ENCODE measurements around the gene CYLC2.

Gene CYLC2, protein sequence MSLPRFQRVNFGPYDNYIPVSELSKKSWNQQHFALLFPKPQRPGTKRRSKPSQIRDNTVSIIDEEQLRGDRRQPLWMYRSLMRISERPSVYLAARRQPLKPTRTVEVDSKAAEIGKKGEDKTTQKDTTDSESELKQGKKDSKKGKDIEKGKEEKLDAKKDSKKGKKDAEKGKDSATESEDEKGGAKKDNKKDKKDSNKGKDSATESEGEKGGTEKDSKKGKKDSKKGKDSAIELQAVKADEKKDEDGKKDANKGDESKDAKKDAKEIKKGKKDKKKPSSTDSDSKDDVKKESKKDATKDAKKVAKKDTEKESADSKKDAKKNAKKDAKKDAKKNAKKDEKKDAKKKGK

DNA sequence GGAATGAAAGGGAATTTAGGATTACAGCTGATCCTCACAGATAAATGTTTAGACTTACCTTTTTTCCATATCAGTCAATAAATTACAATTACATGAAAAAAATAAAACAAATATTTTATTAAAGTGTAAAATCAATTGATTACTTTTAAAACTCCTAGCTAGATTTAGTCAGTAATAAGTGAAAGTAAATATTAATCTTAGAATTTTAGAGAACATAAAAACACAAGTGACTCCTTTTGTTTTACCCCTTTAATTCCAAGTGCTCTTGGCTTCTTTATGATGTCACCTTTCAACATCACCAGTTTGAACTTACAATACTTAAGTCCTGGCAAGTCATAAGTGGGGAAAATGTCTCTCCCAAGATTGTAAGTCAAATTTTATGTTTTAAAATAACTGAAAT lies at the start of gene CYLC2:
Gene CYLC2, plus strand, starts transcription at position 301 of the 400 bp plus-strand sequence. Its CDS starts 48 bp downstream, at position 349.
- DNase-seq = no peak

DNA sequence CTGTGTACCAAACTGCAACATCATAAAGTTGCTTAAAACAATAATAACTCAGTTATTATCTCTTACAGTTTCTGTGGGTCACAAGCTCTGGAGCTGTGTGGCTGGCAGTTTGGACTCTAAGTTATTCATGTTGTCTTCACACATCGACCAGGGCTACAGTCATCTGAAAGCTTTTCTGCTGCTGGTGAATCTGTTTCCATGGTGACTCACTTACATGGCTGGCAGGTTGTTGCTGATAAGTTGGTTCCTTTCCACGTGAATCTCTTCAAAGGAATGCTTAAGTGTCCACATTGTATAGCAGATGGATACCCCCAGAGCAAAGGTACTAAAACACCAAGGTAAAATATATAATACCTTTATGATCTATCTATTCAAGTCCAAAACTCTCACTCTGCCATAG lies 44.8 kb upstream of the CYLC2 start:
- no peak for DNase-seq

- no peak for DNase-seq
Observed at GRCh38 chr9:102966999-102967398, 28.1 kb upstream of the CYLC2 start.

DNA sequence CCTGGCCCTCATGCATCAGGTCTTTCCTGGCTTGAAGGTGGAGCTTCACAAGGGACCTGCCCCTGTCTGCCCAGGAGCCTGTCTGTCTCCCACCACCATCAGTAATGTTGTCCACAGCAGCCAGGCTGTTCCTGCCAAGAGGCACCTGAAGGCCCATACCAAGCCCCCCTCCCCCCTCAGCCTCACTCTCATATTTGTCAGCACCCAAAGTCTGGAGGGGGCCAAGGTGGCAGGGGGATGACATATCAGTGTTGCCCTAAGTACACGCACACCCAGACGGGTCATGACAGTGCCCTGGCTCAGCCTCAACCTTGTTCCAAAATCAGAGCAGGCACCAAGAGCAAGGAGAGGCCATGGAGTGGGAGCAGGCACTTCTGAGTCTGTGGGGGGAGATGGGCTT lies 27.2 kb upstream of the CYLC2 start:
- no peak for DNase-seq

DNA sequence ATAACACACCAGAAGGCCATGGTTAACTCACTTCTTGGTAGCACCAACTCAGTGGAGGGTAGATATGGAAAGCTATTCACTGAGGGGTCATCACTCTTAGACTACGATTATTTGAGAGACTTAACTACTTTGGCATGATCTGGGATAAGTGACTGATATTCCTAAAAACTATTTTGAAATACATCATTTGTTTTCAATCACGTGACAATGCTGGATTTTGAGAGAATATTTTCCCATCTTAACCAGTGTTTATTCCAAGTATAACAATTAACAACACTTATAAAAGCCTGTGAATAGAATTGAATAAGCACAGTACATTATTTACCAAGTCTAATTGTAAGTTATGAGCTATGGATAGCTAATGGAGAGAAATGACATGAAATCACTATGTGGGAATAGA lies 22.4 kb upstream of the CYLC2 start:
- DNase-seq = no peak

DNA sequence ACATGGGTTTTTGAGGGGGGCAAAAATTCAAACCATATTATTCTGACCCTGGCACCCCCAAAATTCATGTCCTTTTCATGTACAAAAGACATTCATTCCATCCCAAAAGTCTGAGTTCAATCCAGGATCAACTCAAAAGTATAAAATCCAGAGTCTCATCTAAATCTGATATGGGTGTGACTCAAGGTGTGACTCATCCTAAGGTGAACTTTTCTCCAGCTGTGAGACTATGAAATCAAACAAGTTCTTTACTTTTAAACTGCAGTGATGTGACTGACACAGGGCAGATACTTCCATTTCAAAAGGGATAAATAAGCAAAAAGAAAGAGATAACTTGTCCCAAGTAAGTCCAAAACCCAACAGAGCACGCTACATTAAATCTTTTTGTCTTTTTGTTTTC lies 20.6 kb upstream of the CYLC2 start:
- DNase-seq = no peak

- no peak for DNase-seq
Observed at GRCh38 chr9:102975251-102975650, 19.9 kb upstream of the CYLC2 start.

DNA sequence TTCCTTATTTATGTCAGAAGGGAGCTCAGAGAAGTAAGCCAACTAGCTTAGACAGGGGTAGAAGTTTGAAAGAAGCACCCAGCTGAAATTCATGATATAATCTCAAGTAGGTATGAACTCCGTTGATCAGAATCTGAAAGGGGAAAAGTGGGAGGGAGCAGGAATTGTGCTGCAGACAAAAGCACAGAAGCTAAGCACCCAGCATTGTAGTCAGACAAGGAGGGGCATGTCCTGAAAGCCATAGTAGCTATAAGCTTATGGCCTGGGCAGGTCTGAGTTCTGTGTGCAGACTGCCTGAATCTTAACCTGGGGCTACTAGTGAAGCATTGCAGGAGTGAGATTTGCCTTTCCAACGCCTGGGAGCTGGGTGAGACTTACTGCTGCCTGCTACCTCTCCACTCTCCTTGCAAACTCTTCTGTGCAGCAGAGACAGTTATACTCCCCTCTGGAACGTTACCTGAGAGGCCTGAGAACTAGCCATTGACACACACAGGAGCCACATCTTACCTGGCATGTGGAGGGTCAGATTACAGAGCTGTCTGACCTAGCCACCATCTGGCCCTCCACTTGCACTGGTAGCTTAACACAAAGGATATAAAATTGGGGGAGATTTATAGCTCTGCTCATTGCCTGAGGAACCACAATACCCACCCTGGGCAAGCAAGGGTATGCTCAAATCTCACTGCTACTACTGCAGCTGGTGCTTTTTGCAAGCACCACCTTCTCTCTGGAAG lies 9.8 kb upstream of the CYLC2 start:
- DNase-seq = no peak

DNA sequence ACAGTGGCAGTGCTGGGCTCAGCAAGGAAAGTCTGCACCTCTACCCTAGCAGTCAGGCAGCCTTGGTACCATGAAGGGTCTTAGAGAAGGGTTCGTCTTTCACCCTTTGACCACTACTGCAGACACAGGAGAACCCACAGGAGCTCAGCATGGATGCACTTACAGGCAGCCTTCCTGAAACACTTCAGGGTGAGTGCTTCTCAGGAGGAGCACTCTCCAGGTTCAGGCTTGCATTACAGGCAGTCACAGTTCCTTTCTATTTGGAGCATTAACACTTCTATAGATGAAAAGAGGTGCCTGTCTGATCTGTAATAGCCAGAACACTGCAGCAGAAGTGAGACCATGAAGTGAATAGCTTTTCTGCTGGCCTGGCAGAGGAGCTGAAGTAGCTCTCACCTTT lies 8.7 kb upstream of the CYLC2 start:
- no peak for DNase-seq

GRCh38 chr9:103003689-103004088 lies 8.6 kb downstream of the CYLC2 start:
- DNase-seq = no peak

DNA sequence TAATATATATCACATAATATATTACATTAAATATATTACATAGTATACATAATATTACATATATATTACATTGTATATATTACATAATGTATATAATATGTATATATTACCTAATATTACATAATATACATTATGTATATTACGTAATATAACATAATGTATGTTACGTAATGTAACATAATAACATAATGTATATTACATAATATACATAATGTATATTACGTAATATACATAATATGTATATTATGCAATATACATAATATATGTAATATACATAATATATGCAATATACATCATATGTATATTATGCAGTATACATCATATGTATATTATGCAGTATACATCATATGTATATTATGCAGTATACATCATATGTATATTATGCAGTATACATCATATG lies 19.1 kb downstream of the CYLC2 start:
- no peak for DNase-seq

GRCh38 chr9:103025796-103026195 lies 30.7 kb downstream of the CYLC2 start:
- DNase-seq = no peak

DNA sequence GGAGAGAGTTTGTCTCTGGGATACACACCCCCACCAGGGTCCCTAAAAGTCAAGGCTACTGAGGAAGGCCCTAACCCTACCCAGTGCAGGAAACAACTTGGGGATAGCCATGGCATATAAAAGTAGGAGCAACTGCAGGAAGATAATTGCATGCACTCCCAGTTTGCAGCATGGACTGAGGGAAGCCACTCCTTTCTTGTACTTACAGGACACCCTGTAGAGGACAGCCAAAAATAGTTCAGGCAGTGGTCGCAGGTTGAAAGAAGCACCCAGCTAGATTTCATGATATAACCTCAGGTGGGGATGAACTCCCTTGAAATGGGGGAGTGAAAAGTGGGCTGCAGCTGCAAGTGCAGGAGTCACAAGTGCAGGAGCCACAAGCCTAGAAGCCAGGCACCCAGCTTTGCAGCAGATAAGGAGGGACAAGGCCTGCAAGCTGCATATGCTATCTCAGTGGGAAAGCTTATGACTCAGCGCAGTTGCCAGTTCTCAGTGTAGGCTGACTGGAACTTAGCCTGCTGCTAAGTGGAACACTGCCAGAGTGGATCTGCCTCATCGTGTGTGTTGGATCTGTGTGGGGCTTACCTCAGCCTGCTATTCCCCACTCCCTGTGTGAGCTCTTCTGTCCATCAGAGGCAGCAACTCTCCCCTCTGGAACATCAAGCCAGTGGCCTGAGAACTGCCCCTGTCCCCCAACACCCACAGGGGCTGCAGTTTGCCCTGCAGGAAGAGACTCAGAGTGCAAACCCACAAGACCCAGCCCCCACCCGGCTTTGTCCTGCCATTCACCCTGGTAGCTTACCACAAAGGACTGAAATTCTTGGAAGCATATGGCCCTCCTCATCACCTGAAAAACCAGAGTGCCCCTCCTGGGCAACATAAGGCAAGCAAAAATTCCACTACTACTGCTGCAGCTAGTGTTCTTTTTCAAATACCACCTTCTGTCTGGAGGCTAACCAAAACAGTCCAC lies 42.7 kb downstream of the CYLC2 start:
- DNase-seq = no peak

DNA sequence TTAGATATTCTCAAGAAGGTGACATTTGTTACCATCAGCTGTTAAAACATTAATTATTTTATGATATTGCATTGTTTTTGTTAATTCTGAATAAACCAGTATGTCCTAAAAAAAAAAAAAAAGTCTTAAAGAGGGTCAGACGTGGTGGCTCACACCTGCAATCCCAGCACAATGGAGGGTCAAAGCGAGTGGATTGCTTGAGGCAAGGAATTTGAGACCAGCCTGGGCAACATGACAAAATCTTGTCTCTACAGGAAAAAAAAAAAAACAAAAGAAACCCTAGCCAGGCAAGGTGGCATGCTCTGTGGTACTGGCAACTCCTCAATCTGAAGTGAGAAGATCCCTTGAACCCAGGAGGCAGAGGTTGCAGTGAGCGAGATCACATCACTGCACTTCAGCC lies 46.8 kb downstream of the CYLC2 start:
- no peak for DNase-seq

Data from activated CD4-positive, alpha-beta T cell treated with anti-CD3 and anti-CD28 coated beads, Interleukin-2, amount 50 U/mL, for 16 hours (primary cell).